ENCODE measurements around the gene ADAMTS16. TPM values are rescaled to one million over a fixed set of nuclear protein-coding genes. Genes with fewer than 3 reads are reported as not detected.

ADAMTS16 gene
- total RNA-seq, 4 donors from 2014 or later: 0.19 TPM; not detected in 3

GRCh38 chr5:5302201-5302600 lies 162.1 kb downstream of the ADAMTS16 start:
- Histone ChIP-seq H3K27me3 (no peaks in the 10 kb centered on the region), H3K4me1 (no peaks in the 10 kb centered on the region), H3K27ac (no peak overlapping the region), H3K4me3 (no peak overlapping the region), H3K9me3 (no peaks in the 10 kb centered on the region), H3K36me3 (no peaks in the 10 kb centered on the region)
- WGBS, 2 donors: 53 to 71% methylated on average over 3 to 4 of the region's 4 CpGs
- intact Hi-C loops (cut with DNase I): no loop called here
- DNase-seq: no peak
- TF ChIP-seq POLR2A (IDR thresholded peaks at IDR 0.05): no peak
- no peak for TF ChIP-seq CTCF (IDR thresholded peaks at IDR 0.05)

- Histone ChIP-seq H3K27me3 (no peaks in the 10 kb centered on the region), H3K27ac (no peak overlapping the region), H3K9me3 (no peaks in the 10 kb centered on the region), H3K4me1 (no peaks in the 10 kb centered on the region), H3K4me3 (no peak overlapping the region), H3K36me3 (no peaks in the 10 kb centered on the region)
- TF ChIP-seq POLR2A (IDR thresholded peaks at IDR 0.05) (no peak), CTCF (IDR thresholded peaks at IDR 0.05) (no peak)
- no peak for DNase-seq
- intact Hi-C loops (cut with DNase I): no loop called here
- WGBS, 2 donors: 88% methylated on average over 5 of the region's 15 CpGs; no CpG with 5 or more reads in 1 of the 2 donors
Observed at GRCh38 chr5:5303242-5303641, 163.1 kb downstream of the ADAMTS16 start.

GRCh38 chr5:5304361-5305020 lies 164.4 kb downstream of the ADAMTS16 start:
- intact Hi-C loops (cut with DNase I): no loop called here

GRCh38 chr5:5306696-5307095 lies 166.6 kb downstream of the ADAMTS16 start:
- Histone ChIP-seq H3K27ac (no peak overlapping the region), H3K27me3 (no peaks in the 10 kb centered on the region), H3K4me1 (no peaks in the 10 kb centered on the region), H3K4me3 (no peak overlapping the region), H3K36me3 (no peaks in the 10 kb centered on the region), H3K9me3 (no peaks in the 10 kb centered on the region)
- WGBS, 2 donors: 65 to 79% methylated on average over 2 to 3 of the region's 7 CpGs
- TF ChIP-seq POLR2A (IDR thresholded peaks at IDR 0.05) (no peak), CTCF (IDR thresholded peaks at IDR 0.05) (no peak)
- DNase-seq: no peak
- intact Hi-C loops (cut with DNase I): no loop called here

More at GRCh38 chr5:5304361-5305020, 164.4 kb downstream of the ADAMTS16 start:
- Histone ChIP-seq H3K36me3 (no peaks in the 10 kb centered on the region), H3K27ac (no peak overlapping the region), H3K9me3 (no peaks in the 10 kb centered on the region), H3K27me3 (no peaks in the 10 kb centered on the region), H3K4me3 (no peak overlapping the region), H3K4me1 (no peaks in the 10 kb centered on the region)
- WGBS, 2 donors: 35 to 62% methylated on average over 8 to 10 of the region's 10 CpGs
- TF ChIP-seq POLR2A (IDR thresholded peaks at IDR 0.05): no peak
- TF ChIP-seq CTCF (IDR thresholded peaks at IDR 0.05): no peak
- DNase-seq: no peak

GRCh38 chr5:5308319-5308718 lies 168.2 kb downstream of the ADAMTS16 start:
- Histone ChIP-seq H3K4me1 (no peaks in the 10 kb centered on the region), H3K27me3 (no peaks in the 10 kb centered on the region), H3K36me3 (no peaks in the 10 kb centered on the region), H3K27ac (no peak overlapping the region), H3K4me3 (no peak overlapping the region), H3K9me3 (no peaks in the 10 kb centered on the region)
- no peak for DNase-seq
- WGBS, 2 donors: 73 to 100% methylated on average over 3 of the region's 5 CpGs
- no peak for TF ChIP-seq POLR2A (IDR thresholded peaks at IDR 0.05)
- TF ChIP-seq CTCF (IDR thresholded peaks at IDR 0.05): no peak
- intact Hi-C loops (cut with DNase I): no loop called here

Data from esophagus squamous epithelium (tissue), 5 donors.